CD4-positive, alpha-beta T cell (primary cell): ENCODE results near the gene RALGPS1. TPM values are rescaled to one million over a fixed set of nuclear protein-coding genes. Genes with fewer than 3 reads are reported as not detected.

ENCODE experiments used
- ATAC-seq: fragments of 200-7000 bp; cut with Tn5 transposase; one replicate; pipeline ENCODE4 v1.10.0; 2022; ENCODE audit warnings: mild to moderate bottlenecking; ENCODE audit not compliant: poor library complexity
- CTCF ChIA-PET: fragments of 350-600 bp; sonication (Branson Sonifier 250); formaldehyde crosslinking; loops from one replicate; lab custom pipeline; 2021; ENCODE audit warnings: antibody characterized with exemption, inconsistent platforms; lab: Charles Lee
- POLR2A ChIA-PET: fragments of 350-600 bp; sonication (Branson Sonifier 250); formaldehyde crosslinking; loops from one replicate; lab custom pipeline; 2021; ENCODE audit warnings: antibody characterized with exemption, inconsistent platforms; lab: Charles Lee
- DNase-seq, 14 experiments: peaks; one replicate each; pipeline ENCODE4 v3.0.0-alpha.2; 2013 to 2020; ENCODE audit warnings: mixed read lengths in 2 of 14
- H3K27ac ChIP-seq, 2 donors: one replicate each; pipeline versions ENCODE4 v1.5.1 to v1.7.0; 2013; ENCODE audit warnings: low read length in 2 of 2, low read depth in 1 of 2, mild to moderate bottlenecking in 1 of 2
- H3K27me3 ChIP-seq, 2 experiments: 1 replicate in 1 of 2; 2 replicates in 1 of 2; pipeline versions ENCODE4 v1.6.1 to v1.7.0; 2013; ENCODE audit warnings: low read length in 2 of 2, control low read depth in 1 of 2, mild to moderate bottlenecking in 1 of 2, moderate library complexity in 1 of 2; ENCODE audit not compliant: insufficient read depth in 2 of 2, control insufficient read depth in 1 of 2
- H3K36me3 ChIP-seq: one replicate; pipeline ENCODE4 v1.6.1; 2013; ENCODE audit warnings: low read length, control low read depth; ENCODE audit not compliant: insufficient read depth
- H3K4me1 ChIP-seq: one replicate; pipeline ENCODE4 v1.6.1; 2013; ENCODE audit warnings: low read length, control low read depth; ENCODE audit not compliant: insufficient read depth
- H3K4me3 ChIP-seq: one replicate; pipeline ENCODE4 v1.5.1; 2013; ENCODE audit warnings: mild to moderate bottlenecking, low read length, moderate library complexity
- H3K9me3 ChIP-seq, 2 experiments: 1 replicate in 1 of 2; 2 replicates in 1 of 2; pipeline versions ENCODE4 v1.6.1 to v1.7.0; 2013; ENCODE audit warnings: low read length in 2 of 2, mild to moderate bottlenecking in 2 of 2, control low read depth in 1 of 2, moderate library complexity in 1 of 2; ENCODE audit not compliant: control insufficient read depth in 1 of 2, insufficient read depth in 1 of 2
- H3K27ac Mint-ChIP-seq: one replicate; pipeline ENCODE4 v1.8.0; 2020; ENCODE audit warnings: mixed read lengths
- H3K27me3 Mint-ChIP-seq: one replicate; pipeline ENCODE4 v1.8.0; 2021; ENCODE audit warnings: mixed read lengths
- H3K36me3 Mint-ChIP-seq: one replicate; pipeline ENCODE4 v1.8.0; 2021; ENCODE audit warnings: low read depth, mixed read lengths
- H3K4me1 Mint-ChIP-seq: one replicate; pipeline ENCODE4 v1.8.0; 2021; ENCODE audit warnings: low read depth, mixed read lengths
- H3K4me3 Mint-ChIP-seq: one replicate; pipeline ENCODE4 v1.8.0; 2020; ENCODE audit warnings: mild to moderate bottlenecking, mixed read lengths
- H3K9me3 Mint-ChIP-seq: one replicate; pipeline ENCODE4 v1.8.0; 2020; ENCODE audit warnings: mixed read lengths
- CTCF ChIP-seq: fragments of 200-600 bp; IDR thresholded peaks from one replicate; pipeline ENCODE4 v1.8.0; 2022; ENCODE audit warnings: antibody characterized with exemption, mild to moderate bottlenecking
- intact Hi-C, 2 experiments: fragments of 100-400 bp; cut with DNase I in 1 of 2; cut with micrococcal nuclease in 1 of 2; formaldehyde crosslinking; loops; one replicate each; pipeline versions ENCODE4 v1.15.1 to v1.9.0; 2023 to 2025; cut with DNase I, micrococcal nuclease
- total RNA-seq, 174 experiments: library from RNA in 2 of 174; stranded (reverse) in 2 of 174; gene quantifications; one replicate each; pipeline ENCODE4 v1.2.3 and lab custom pipeline; 2021 to 2026

RALGPS1 gene
- total RNA-seq, 2 experiments from 2014 or later, result 5.8 to 6.3 TPM

- H3K27me3 Mint-ChIP-seq, result no peaks in the 10 kb centered on the region
- H3K36me3 ChIP-seq, result no peaks in the 10 kb centered on the region
- H3K4me1 ChIP-seq, result no peaks in the 10 kb centered on the region
- H3K27me3 ChIP-seq, result no peaks in the 10 kb centered on the region
- intact Hi-C loops, result no loop called here
- POLR2A ChIA-PET, result no interaction called here
- no peak for TF ChIP-seq CTCF
- no peaks in the 10 kb centered on the region for H3K9me3 ChIP-seq
- CTCF ChIA-PET, result interaction anchor here (1.4 kb wide), 1 partner anchor 12 kb away, joined by 3 read pairs; no protein-coding TSS in a partner anchor
- DNase-seq (no peak), ATAC-seq (no peak)
- no peaks in the 10 kb centered on the region for H3K36me3 Mint-ChIP-seq
- no peak overlapping the region for H3K4me3 Mint-ChIP-seq
- no peak overlapping the region for H3K4me3 ChIP-seq
- no peaks in the 10 kb centered on the region for H3K9me3 Mint-ChIP-seq
- H3K27ac Mint-ChIP-seq, result no peak overlapping the region
- H3K27ac ChIP-seq, result no peak overlapping the region
- no peaks in the 10 kb centered on the region for H3K4me1 Mint-ChIP-seq
Measured at GRCh38 chr9:126952205-126952977, 37.8 kb downstream of the RALGPS1 start.

GRCh38 chr9:126953041-126953809, 38.6 kb downstream of the RALGPS1 start:
- no peaks in the 10 kb centered on the region for H3K36me3 ChIP-seq
- Mint-ChIP-seq H3K27me3 (no peaks in the 10 kb centered on the region), H3K4me3 (no peak overlapping the region), H3K36me3 (no peaks in the 10 kb centered on the region), H3K9me3 (no peaks in the 10 kb centered on the region), H3K4me1 (no peaks in the 10 kb centered on the region), H3K27ac (no peak overlapping the region)
- no peaks in the 10 kb centered on the region for H3K27me3 ChIP-seq
- CTCF ChIA-PET, result interaction anchor here (1.4 kb wide), 1 partner anchor 12 kb away, joined by 3 read pairs; no protein-coding TSS in a partner anchor
- ATAC-seq (no peak), DNase-seq (no peak)
- TF ChIP-seq CTCF, result no peak
- intact Hi-C loops, result no loop called here
- no peak overlapping the region for H3K4me3 ChIP-seq
- POLR2A ChIA-PET, result no interaction called here
- H3K27ac ChIP-seq, result no peak overlapping the region
- no peaks in the 10 kb centered on the region for H3K9me3 ChIP-seq
- no peaks in the 10 kb centered on the region for H3K4me1 ChIP-seq

- no peaks in the 10 kb centered on the region for H3K36me3 ChIP-seq
- DNase-seq (no peak), ATAC-seq (no peak)
- H3K4me3 ChIP-seq, result no peak overlapping the region
- no peak overlapping the region for H3K27ac ChIP-seq
- peaks cover 6% of the 10 kb centered on the region for H3K27me3 Mint-ChIP-seq
- no peak for TF ChIP-seq CTCF
- POLR2A ChIA-PET, result no interaction called here
- no peaks in the 10 kb centered on the region for H3K4me1 Mint-ChIP-seq
- no peak overlapping the region for H3K27ac Mint-ChIP-seq
- H3K36me3 Mint-ChIP-seq, result no peaks in the 10 kb centered on the region
- H3K9me3 ChIP-seq, result no peaks in the 10 kb centered on the region
- H3K4me1 ChIP-seq, result no peaks in the 10 kb centered on the region
- no peak overlapping the region for H3K4me3 Mint-ChIP-seq
- intact Hi-C loops, result no loop called here
- no peaks in the 10 kb centered on the region for H3K9me3 Mint-ChIP-seq
- no peaks in the 10 kb centered on the region for H3K27me3 ChIP-seq
- CTCF ChIA-PET, result no interaction called here
Measured at GRCh38 chr9:126955811-126956210, 41.2 kb downstream of the RALGPS1 start.
